ENCODE measurements around the gene SNRPA1. TPM values are rescaled to one million over a fixed set of nuclear protein-coding genes. Genes with fewer than 3 reads are reported as not detected.

SNRPA1 gene
- total RNA-seq, 2 experiments from 2014 or later: 167 to 173 TPM

DNA sequence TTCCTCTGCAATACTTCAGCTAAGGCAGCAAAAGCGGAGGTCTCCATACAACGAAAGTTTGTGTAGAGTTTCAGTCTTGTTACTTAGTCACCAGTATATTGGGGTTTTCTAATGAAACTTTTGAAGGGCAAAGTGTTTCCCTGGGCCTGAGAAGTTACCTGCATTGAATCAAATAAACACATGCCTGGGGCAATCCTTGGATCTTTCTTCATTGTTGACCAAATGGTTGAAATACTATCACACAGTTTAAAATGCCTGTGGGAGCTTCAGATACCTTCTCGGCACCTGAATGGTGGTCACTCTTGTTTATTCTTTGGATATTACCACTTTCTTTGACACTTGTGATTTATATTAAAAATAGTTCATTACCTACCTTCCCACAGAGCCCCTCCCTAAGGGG is 42.2 kb downstream of the SNRPA1 start:
- no peaks in the 10 kb centered on the region for H3K27me3 Mint-ChIP-seq
- H3K4me3 Mint-ChIP-seq: peak overlapping the region; percentile 89
- H3K27ac Mint-ChIP-seq: peak overlapping the region; percentile 86
- POLR2A ChIA-PET: interaction anchor here (1.5 to 1.9 kb wide), 3 partner anchors 13 to 65 kb away, joined by 4 to 16 read pairs (median 5); no protein-coding TSS in a partner anchor
- peaks cover 44% of the 10 kb centered on the region for H3K4me1 Mint-ChIP-seq (ENCODE audit: low read depth)
- peaks cover 11% of the 10 kb centered on the region for H3K36me3 Mint-ChIP-seq
- no peak for DNase-seq
- CTCF ChIA-PET: interaction anchor here (0.8 to 7.3 kb wide), 6 partner anchors 36 to 237 kb away, joined by 3 to 97 read pairs (median 6); no protein-coding TSS in a partner anchor
- intact Hi-C loops (cut with micrococcal nuclease): no loop called here
- H3K9me3 Mint-ChIP-seq: no peaks in the 10 kb centered on the region

DNA sequence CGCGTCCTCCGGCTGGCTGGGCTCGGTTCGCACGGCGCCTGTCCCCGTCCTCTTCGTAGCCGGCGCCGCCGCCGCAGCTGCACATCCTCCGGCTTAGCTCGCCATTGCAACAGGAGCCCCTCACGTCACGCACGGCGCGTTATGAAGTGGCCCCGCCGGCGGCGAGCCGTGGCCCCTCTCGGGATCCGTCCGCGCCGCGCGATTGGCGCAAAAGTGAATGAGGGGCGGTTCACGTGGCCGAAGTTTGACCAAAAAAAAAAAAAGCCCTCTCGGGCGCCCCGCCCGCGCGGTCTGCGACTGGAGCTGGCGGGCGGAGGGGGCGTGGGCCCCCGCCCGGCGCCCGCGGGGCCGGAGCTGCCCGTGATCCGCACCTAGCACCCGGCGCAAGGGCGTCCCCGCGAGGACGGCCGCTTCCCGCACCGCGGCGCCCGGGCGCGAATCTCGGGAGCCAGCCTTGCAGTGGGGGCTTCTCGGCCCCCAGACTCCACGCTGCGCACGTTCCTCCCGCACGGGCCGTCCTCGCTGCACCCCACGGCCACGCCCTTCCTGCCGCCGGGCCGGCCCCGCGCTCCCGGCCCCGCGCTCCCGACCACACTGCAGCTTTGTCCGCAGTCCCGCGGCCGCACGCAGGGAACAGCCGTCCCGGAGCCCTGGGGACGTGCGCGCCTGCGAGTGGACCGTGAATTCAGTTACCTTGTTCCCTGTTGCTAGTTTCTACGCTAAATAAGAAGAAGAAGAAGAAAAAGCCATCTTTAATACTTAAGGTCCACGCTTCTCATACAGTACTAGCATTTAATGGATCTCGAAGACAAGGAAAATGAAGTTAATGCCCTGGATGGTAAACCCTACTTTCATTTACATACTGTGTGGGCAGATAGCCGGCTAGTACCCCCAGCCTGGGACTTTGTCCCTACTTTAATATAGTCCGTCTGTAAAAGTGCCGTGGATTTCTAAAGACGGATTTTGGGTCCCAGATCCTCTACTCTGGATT is 42.9 kb downstream of the SNRPA1 start, which contains the start of gene CHSY1:
Gene CHSY1, minus strand, starts transcription at position 219 of the 991 bp plus-strand sequence. CDS start 592 bp downstream, outside the sequence.
- Mint-ChIP-seq H3K9me3 (no peaks in the 10 kb centered on the region), H3K4me1 (ENCODE audit: low read depth) (peaks cover 51% of the 10 kb centered on the region), H3K4me3 (peak within 1 kb of the TSS; percentile 91), H3K27ac (peak within 1 kb of the TSS; percentile 86), H3K27me3 (no peaks in the 10 kb centered on the region), H3K36me3 (peaks cover 11% of the 10 kb centered on the region)
- peak; percentile 91 for DNase-seq
- CTCF ChIA-PET: interaction anchor here (0.7 to 7.3 kb wide), 13 partner anchors 37 to 317 kb away, joined by 3 to 97 read pairs (median 3); no protein-coding TSS in a partner anchor
- POLR2A ChIA-PET: interaction anchor here (0.6 to 1.9 kb wide), 12 partner anchors 12 to 408 kb away, joined by 3 to 16 read pairs (median 4); partner anchors contain the start of gene SNRPA1
- intact Hi-C loops (cut with micrococcal nuclease): loop anchor here (2.0 kb wide), 1 partner anchor 91 kb away; no protein-coding TSS in a partner anchor

DNA sequence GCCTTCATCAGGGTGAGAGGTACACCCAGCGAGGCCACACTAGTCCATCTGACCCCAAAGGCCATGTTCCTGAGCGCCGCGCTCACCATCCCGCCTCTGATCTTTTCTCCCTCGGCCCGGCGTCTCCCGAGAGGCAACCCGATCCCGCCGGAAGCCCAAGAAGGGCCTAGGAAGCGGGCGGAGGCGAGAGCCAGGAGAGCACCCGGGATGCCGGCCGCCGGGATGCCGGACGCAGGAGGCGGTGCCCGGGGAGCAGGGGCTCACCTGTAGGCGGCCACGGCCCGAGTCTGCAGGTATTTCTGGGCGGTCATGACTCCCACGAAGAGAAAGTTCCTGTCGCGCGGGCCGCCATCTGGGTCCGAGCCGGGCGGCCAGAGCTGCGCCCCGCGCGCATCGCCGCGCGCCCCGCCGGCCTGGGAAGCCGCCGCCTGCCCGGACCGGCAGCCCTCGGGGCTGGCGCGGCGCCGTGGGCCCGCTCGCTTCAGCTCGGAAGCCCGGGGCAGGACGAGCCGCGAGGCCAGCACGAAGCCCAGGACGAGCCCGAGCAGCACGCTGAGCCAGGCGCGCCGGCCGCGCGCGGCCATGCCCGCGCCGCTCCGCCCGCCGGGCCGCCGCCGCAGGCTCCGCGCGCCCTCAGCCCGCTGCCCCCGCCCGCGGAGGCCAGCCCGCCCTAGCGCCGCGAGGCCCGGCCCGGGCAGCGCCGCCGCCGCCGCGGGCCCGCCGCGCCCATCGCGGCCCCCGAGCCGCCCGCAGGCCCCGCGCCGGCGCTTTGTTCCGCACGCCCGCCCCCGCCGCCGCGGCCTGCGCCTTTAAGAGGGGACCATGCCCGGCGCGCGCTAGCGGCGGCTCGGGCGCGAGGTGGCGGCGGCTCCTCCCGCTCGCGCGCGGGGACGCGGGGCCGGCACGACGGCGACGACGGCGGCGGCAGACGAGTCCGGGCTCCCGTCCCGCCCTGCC is 43.9 kb downstream of the SNRPA1 start:
- DNase-seq: peak; percentile 31
- POLR2A ChIA-PET: interaction anchor here (0.6 to 1.9 kb wide), 12 partner anchors 11 to 124 kb away, joined by 3 to 16 read pairs (median 5); partner anchors contain the start of gene SNRPA1
- intact Hi-C loops (cut with micrococcal nuclease): loop anchor here (2.0 kb wide), 1 partner anchor 90 kb away; no protein-coding TSS in a partner anchor
- Mint-ChIP-seq H3K9me3 (no peaks in the 10 kb centered on the region), H3K27ac (peak overlapping the region; percentile 86), H3K4me3 (peak overlapping the region; percentile 91), H3K36me3 (peaks cover 11% of the 10 kb centered on the region), H3K4me1 (ENCODE audit: low read depth) (peaks cover 61% of the 10 kb centered on the region), H3K27me3 (no peaks in the 10 kb centered on the region)
- CTCF ChIA-PET: interaction anchor here (0.7 to 2.9 kb wide), 10 partner anchors 59 to 316 kb away, joined by 3 to 16 read pairs (median 4); no protein-coding TSS in a partner anchor

DNA sequence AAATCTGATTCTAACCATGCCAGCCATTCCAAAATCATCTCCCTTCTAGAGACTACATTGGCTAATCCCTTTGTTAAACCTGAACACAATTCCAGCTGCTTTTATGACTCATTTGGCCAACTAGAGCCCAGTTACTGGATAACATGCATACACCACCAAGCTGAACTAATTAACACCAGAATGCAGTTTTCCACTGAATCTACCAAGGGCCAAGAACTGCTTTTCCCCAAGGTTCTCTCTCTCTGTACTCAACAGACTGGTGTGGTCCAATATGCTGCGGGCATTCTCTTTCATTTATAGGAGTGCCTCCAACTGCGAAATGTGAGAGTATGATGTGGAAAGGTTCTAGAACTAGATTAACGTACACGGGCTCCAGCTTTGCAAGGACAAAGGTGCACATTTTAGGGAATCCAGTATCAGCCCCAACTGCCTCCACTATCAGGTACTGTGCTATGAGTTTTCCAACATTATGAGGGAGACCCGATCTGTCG is 44.7 kb downstream of the SNRPA1 start:
- DNase-seq: no peak
- peak overlapping the region; percentile 91 for H3K4me3 Mint-ChIP-seq
- intact Hi-C loops (cut with micrococcal nuclease): loop anchor here (2.0 kb wide), 1 partner anchor 90 kb away; no protein-coding TSS in a partner anchor
- H3K9me3 Mint-ChIP-seq: no peaks in the 10 kb centered on the region
- no peaks in the 10 kb centered on the region for H3K27me3 Mint-ChIP-seq
- peaks cover 67% of the 10 kb centered on the region for H3K4me1 Mint-ChIP-seq (ENCODE audit: low read depth)
- POLR2A ChIA-PET: interaction anchor here (1.2 to 1.6 kb wide), 5 partner anchors 44 to 90 kb away, joined by 3 to 6 read pairs (median 5); partner anchors contain the start of gene SNRPA1
- H3K36me3 Mint-ChIP-seq: peaks cover 11% of the 10 kb centered on the region
- CTCF ChIA-PET: interaction anchor here (0.5 to 2.9 kb wide), 5 partner anchors 10 to 242 kb away, joined by 3 to 16 read pairs (median 4); no protein-coding TSS in a partner anchor
- H3K27ac Mint-ChIP-seq: peak overlapping the region; percentile 86

DNA sequence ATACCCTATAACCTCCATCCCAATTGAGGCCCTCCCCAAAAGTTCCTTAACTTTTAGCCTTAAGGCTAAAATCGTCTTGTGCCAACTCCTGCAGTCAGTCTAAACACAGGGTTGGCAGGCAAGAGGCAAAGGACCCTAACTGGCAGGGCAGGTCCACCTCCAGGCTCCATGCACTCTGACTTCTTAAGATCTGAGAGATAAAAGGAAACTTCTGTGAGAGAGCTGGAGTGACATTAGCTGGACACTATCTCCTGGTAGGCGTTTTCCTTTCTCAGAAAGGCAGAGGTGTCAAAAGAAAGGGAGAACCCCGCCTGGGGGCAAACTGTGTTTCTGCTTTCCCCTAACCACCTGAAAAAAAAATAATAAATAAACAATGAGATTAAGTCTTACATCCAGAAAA is 46.8 kb downstream of the SNRPA1 start:
- H3K9me3 Mint-ChIP-seq: no peaks in the 10 kb centered on the region
- peaks cover 82% of the 10 kb centered on the region for H3K4me1 Mint-ChIP-seq (ENCODE audit: low read depth)
- H3K4me3 Mint-ChIP-seq: peak overlapping the region; percentile 28
- no peak for DNase-seq
- CTCF ChIA-PET: interaction anchor here (0.9 to 2.9 kb wide), 6 partner anchors 10 to 239 kb away, joined by 3 to 16 read pairs (median 6); no protein-coding TSS in a partner anchor
- H3K27ac Mint-ChIP-seq: peak overlapping the region; percentile 30
- intact Hi-C loops (cut with micrococcal nuclease): no loop called here
- POLR2A ChIA-PET: interaction anchor here (0.6 to 6.5 kb wide), 3 partner anchors 43 to 170 kb away, joined by 6 to 44 read pairs (median 6); no protein-coding TSS in a partner anchor
- peaks cover 14% of the 10 kb centered on the region for H3K36me3 Mint-ChIP-seq
- no peaks in the 10 kb centered on the region for H3K27me3 Mint-ChIP-seq

DNA sequence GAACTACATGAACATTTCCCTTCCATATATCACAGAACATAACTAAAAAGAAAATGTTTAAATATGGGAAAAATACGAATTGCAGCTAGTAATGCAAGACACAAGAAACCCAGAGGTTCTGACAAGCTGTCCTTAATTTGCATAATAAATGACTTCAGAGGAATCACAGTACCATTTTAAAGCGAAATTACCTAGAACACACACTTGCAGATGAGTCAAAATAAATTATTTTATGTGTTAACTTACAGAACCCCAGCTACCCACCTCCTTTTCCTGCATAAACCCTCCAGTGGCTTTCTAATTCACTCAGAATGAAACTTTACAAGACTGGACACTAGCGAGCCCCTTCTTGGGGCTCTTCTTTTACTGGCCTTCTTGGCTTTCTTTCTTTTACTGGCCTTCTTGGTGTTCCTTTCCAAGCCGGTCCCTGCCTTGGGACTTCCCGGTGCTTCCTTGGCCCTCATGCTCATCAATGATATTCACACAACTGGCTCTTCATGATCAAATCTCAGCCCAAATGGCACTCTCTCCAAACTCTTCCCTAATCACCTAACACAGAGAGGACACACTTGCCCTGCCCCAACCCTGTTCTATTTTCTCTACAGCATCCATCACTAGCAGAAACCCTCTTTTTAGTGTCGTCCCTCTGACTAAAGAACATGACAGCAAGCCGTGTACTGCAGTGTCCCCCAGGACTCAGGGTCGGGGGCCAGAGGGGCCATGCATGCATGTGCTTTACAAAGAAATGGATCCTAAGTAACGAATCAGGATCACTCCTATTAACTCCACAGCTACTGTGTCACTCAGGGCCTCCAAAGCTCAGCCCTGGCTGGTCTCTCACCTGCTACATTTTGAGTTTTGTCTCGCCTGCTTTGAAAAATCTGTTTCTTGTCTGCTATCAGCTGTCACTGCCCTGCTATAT is 48.0 kb downstream of the SNRPA1 start:
- intact Hi-C loops (cut with micrococcal nuclease): loop anchor here (1.0 to 2.0 kb wide), 2 partner anchors 41 to 120 kb away; no protein-coding TSS in a partner anchor
- H3K27ac Mint-ChIP-seq: peak overlapping the region; percentile 42
- CTCF ChIA-PET: interaction anchor here (0.7 to 2.9 kb wide), 9 partner anchors 11 to 238 kb away, joined by 3 to 16 read pairs (median 5); no protein-coding TSS in a partner anchor
- no peaks in the 10 kb centered on the region for H3K27me3 Mint-ChIP-seq
- H3K4me1 Mint-ChIP-seq (ENCODE audit: low read depth): peaks cover 83% of the 10 kb centered on the region
- POLR2A ChIA-PET: interaction anchor here (1.2 to 6.5 kb wide), 2 partner anchors 41 to 59 kb away, joined by 3 to 44 read pairs; no protein-coding TSS in a partner anchor
- no peak for DNase-seq
- H3K4me3 Mint-ChIP-seq: peak overlapping the region; percentile 50
- peaks cover 17% of the 10 kb centered on the region for H3K36me3 Mint-ChIP-seq
- no peaks in the 10 kb centered on the region for H3K9me3 Mint-ChIP-seq

DNA sequence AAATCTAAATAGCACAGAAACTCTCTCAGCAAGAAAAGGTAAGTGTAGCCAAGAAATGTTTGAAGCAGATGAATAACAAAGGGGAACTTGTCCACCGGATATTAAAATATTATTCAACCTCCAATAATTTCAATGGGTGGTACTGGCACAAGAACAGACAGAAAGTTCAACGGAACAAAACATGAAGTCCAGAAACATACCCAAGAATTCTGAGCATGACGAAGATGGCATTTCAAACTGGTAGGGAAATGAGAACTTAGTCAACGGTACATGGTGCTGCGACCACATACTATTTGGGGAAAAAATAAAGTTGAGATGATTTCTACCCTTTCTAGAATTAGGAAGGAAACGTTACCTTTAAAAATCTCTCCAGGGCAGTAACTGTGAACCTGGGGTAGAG is 48.7 kb downstream of the SNRPA1 start:
- ChIA-PET CTCF (interaction anchor here (0.6 to 4.5 kb wide), 6 partner anchors 11 to 237 kb away, joined by 4 to 16 read pairs (median 6); no protein-coding TSS in a partner anchor), POLR2A (interaction anchor here (0.7 to 6.5 kb wide), 2 partner anchors 32 to 41 kb away, joined by 3 to 44 read pairs; no protein-coding TSS in a partner anchor)
- intact Hi-C loops (cut with micrococcal nuclease): loop anchor here (2.0 kb wide), 1 partner anchor 120 kb away; no protein-coding TSS in a partner anchor
- Mint-ChIP-seq H3K27me3 (no peaks in the 10 kb centered on the region), H3K36me3 (peaks cover 19% of the 10 kb centered on the region), H3K4me1 (ENCODE audit: low read depth) (peaks cover 86% of the 10 kb centered on the region), H3K27ac (peak overlapping the region; percentile 42), H3K4me3 (peak overlapping the region; percentile 50), H3K9me3 (no peaks in the 10 kb centered on the region)
- no peak for DNase-seq

DNA sequence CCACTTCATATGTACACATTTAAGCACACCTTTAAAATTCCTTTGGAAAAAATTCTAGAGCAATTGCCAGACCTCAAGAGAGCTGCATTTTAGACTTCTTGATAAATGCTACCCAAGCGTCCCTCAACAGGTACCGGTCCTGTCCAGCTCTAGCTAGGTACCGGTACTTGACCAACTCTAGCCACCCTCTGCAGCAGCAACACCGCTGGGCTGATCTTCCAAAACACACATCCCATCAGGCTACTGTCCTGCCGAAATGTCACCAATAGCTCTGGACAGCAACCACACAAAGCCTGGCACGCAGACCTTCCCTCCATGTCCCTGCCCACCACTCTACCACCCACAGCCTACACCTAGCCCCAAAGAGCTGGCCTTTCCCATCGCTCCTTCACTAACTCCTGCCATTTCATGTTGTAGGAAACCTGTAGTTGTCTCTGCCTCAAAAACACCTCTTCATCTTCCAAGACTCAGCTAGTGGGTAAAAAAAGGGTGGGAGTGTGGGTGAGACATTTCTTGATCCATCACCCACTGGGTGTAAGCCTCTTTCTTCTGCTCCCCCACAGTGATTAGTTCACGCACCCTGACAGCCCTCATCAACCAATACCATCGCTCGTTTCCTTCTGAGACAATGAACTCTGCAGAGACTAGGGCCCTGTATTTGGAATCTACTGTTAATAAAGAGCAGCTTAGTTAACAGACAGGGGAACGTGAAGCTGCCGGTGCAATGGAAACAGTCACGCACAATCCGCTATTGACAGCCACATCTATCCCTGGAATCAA is 50.0 kb downstream of the SNRPA1 start:
- peak overlapping the region; percentile 10 for H3K4me3 Mint-ChIP-seq
- no peaks in the 10 kb centered on the region for H3K27me3 Mint-ChIP-seq
- peak overlapping the region; percentile 42 for H3K27ac Mint-ChIP-seq
- CTCF ChIA-PET: interaction anchor here (0.9 to 4.5 kb wide), 7 partner anchors 34 to 230 kb away, joined by 3 to 13 read pairs (median 3); no protein-coding TSS in a partner anchor
- no peak for DNase-seq
- intact Hi-C loops (cut with micrococcal nuclease): loop anchor here (2.0 kb wide), 1 partner anchor 642 kb away; the partner anchor contains the start of genes ASB7 and LINS1
- H3K36me3 Mint-ChIP-seq: peaks cover 15% of the 10 kb centered on the region
- H3K9me3 Mint-ChIP-seq: no peaks in the 10 kb centered on the region
- POLR2A ChIA-PET: interaction anchor here (0.5 to 6.5 kb wide), 3 partner anchors 17 to 57 kb away, joined by 3 to 44 read pairs (median 4); no protein-coding TSS in a partner anchor
- peaks cover 86% of the 10 kb centered on the region for H3K4me1 Mint-ChIP-seq (ENCODE audit: low read depth)
